K562 (cell line): ENCODE results near the gene SPTSSA. TPM values are rescaled to one million over a fixed set of nuclear protein-coding genes. Genes with fewer than 3 reads are reported as not detected.
A peak's percentile ranks its signal among the peaks of the same experiment; 100 is the strongest.

Experiments used
- ESRRB ChIP-seq: fragments of 250-450 bp; sonication (Bioruptor Pico); IDR thresholded peaks from 2 replicates; pipeline ENCODE4 v1.5.0; 2020; ENCODE audit warnings: mild to moderate bottlenecking, moderate library complexity, borderline replicate concordance
- HMG20B ChIP-seq: fragments of 250-450 bp; sonication (Bioruptor Pico); IDR thresholded peaks from 2 replicates; pipeline ENCODE4 v1.5.0; 2021; ENCODE audit warnings: mild to moderate bottlenecking
- HNRNPUL1 ChIP-seq: fragments of 200-400 bp; formaldehyde crosslinking; IDR thresholded peaks from 2 replicates; pipeline ENCODE4 v1.6.1; 2017; ENCODE audit warnings: low read length
- MEIS2 ChIP-seq: fragments of 450-650 bp; IDR thresholded peaks from 2 replicates; pipeline ENCODE4 v1.6.1; 2014; ENCODE audit warnings: mild to moderate bottlenecking; ENCODE audit not compliant: partially characterized antibody
- RAD51 ChIP-seq: fragments of 450-650 bp; IDR thresholded peaks from 2 replicates; pipeline ENCODE4 v1.7.1; 2016; ENCODE audit warnings: low read depth, mild to moderate bottlenecking, borderline replicate concordance
- RFX1 ChIP-seq: fragments of 450-650 bp; IDR thresholded peaks from 2 replicates; pipeline ENCODE4 v1.6.1; 2016; ENCODE audit warnings: mild to moderate bottlenecking, moderate library complexity
- TCF7 ChIP-seq: sonication (generic); IDR thresholded peaks from 2 replicates; pipeline ENCODE4 v1.6.1; 2016; ENCODE audit warnings: antibody characterized with exemption, borderline replicate concordance
- ZC3H8 ChIP-seq: fragments of 450-650 bp; IDR thresholded peaks from 2 replicates; pipeline ENCODE4 v1.6.1; 2017
- ZEB2 ChIP-seq: fragments of 450-650 bp; IDR thresholded peaks from 2 replicates; pipeline ENCODE4 v1.6.1; 2016
- ZNF384 ChIP-seq: IDR thresholded peaks from 2 replicates; pipeline ENCODE4 v1.6.1; 2012; ENCODE audit warnings: low read depth, low read length, improper control_type of control experiment
- polyA plus RNA-seq, 8 experiments: library from polyadenylated mRNA; depleted of rRNA in 4 of 8; stranded (reverse) in 5 of 8; unstranded in 3 of 8; fragments of >200 nt; fragmentation: Nextera tagmentation in 2 of 8; fragmentation: Illumina TruSeq in 1 of 8; extraction: Ambion mirVana in 2 of 8; extraction: Trizol in 1 of 8; gene quantifications; 2 replicates each; pipeline versions ENCODE4 v1.2.1 to v1.2.3, GENCODE V29; 2011 to 2014; ENCODE audit warnings: inconsistent platforms in 1 of 8, missing spikeins in 1 of 8
- total RNA-seq, 7 experiments: library from RNA; depleted of rRNA in 6 of 7; stranded (reverse); fragments of >200 nt in 6 of 7; fragmentation: Illumina TruSeq in 2 of 7; extraction: Trizol in 2 of 7; gene quantifications; 2 replicates each; pipeline versions ENCODE4 v1.2.1 to v1.2.3, GENCODE V29; 2011 to 2021; ENCODE audit warnings: low replicate concordance in 1 of 7
- TF ChIP-seq, protein P1 (sequence below): fragments of 250-450 bp; sonication (Bioruptor Pico); IDR thresholded peaks from 2 replicates; pipeline ENCODE4 v1.5.0; 2020; ENCODE audit warnings: mild to moderate bottlenecking, borderline replicate concordance
- TF ChIP-seq, protein P2 (sequence below), 2 experiments: fragments of 450-650 bp; IDR thresholded peaks; 2 replicates each; pipeline ENCODE4 v1.6.1; 2016; ENCODE audit warnings: mild to moderate bottlenecking in 2 of 2, borderline replicate concordance in 1 of 2, low read depth in 1 of 2, moderate library complexity in 1 of 2
- TF ChIP-seq, protein P3 (sequence below), 2 experiments: fragments of 450-650 bp in 1 of 2; sonication (generic) in 1 of 2; formaldehyde crosslinking in 1 of 2; IDR thresholded peaks in 1 of 2; conservative IDR thresholded peaks in 1 of 2; 2 replicates each; pipeline versions ENCODE4 v1.6.1 to v1.8.1; 2016 to 2023; ENCODE audit warnings: mild to moderate bottlenecking in 2 of 2, moderate library complexity in 2 of 2, inconsistent platforms in 1 of 2, missing genetic modification reagents in 1 of 2
- TF ChIP-seq, protein P4 (sequence below): fragments of 450-650 bp; IDR thresholded peaks from 2 replicates; pipeline ENCODE4 v1.6.1; 2017; ENCODE audit warnings: antibody characterized with exemption

SPTSSA gene
- total and polyA plus RNA-seq, 9 of the 15 experiments (the other 6 are each of a cell fraction or from before 2014, with no cell fraction given): 6.8 to 35.7 (median 22.0) TPM

DNA sequence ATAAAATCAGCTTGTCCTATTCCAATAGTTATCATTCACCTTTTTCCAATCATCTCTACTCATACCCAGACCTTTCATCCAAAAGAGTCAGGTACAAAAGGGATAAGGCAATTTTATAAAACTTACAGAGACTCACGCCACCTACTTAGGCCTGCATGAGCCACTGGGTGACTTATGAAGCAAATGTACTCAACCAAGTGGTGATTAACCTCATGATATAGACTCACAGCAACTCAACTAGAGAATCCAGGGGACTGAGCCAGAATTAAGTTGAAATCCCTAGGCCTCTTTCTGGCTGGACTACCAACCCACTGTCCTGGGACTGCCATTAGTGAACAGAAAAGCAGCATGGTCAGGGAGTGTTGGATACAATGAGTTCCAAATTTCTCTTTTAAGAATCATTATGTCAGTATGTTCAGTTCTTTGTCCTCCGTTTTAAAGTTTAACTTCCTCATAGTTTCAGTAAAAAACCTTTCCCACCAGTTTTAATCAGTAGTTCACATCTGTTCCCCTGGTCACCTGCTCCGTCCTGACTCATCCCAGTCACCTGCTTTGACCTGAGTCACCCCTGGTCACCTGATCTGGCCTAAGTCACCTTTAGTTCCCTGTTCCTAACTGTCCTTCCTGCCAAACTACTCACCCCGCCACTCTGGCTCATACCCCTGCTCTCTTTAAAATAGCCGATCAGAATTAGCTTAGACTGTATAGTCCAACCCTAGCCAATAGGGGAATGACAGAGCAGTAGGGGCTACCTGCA is 36.8 kb downstream of the SPTSSA start (continued):
- TF ChIP-seq, protein P1, sequence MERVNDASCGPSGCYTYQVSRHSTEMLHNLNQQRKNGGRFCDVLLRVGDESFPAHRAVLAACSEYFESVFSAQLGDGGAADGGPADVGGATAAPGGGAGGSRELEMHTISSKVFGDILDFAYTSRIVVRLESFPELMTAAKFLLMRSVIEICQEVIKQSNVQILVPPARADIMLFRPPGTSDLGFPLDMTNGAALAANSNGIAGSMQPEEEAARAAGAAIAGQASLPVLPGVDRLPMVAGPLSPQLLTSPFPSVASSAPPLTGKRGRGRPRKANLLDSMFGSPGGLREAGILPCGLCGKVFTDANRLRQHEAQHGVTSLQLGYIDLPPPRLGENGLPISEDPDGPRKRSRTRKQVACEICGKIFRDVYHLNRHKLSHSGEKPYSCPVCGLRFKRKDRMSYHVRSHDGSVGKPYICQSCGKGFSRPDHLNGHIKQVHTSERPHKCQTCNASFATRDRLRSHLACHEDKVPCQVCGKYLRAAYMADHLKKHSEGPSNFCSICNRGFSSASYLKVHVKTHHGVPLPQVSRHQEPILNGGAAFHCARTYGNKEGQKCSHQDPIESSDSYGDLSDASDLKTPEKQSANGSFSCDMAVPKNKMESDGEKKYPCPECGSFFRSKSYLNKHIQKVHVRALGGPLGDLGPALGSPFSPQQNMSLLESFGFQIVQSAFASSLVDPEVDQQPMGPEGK (CRISPR knock-in tag): no peak
- TF ChIP-seq HNRNPUL1 (no peak), ESRRB (CRISPR knock-in tag) (no peak), RAD51 (0 out of 2 replicates have a peak, but pooled peaks have one; percentile 36), TCF7 (no peak), MEIS2 (no peak), ZNF384 (no peak), ZC3H8 (no peak), HMG20B (no peak), ZEB2 (peak; percentile 89), RFX1 (no peak)
- TF ChIP-seq, protein P2, sequence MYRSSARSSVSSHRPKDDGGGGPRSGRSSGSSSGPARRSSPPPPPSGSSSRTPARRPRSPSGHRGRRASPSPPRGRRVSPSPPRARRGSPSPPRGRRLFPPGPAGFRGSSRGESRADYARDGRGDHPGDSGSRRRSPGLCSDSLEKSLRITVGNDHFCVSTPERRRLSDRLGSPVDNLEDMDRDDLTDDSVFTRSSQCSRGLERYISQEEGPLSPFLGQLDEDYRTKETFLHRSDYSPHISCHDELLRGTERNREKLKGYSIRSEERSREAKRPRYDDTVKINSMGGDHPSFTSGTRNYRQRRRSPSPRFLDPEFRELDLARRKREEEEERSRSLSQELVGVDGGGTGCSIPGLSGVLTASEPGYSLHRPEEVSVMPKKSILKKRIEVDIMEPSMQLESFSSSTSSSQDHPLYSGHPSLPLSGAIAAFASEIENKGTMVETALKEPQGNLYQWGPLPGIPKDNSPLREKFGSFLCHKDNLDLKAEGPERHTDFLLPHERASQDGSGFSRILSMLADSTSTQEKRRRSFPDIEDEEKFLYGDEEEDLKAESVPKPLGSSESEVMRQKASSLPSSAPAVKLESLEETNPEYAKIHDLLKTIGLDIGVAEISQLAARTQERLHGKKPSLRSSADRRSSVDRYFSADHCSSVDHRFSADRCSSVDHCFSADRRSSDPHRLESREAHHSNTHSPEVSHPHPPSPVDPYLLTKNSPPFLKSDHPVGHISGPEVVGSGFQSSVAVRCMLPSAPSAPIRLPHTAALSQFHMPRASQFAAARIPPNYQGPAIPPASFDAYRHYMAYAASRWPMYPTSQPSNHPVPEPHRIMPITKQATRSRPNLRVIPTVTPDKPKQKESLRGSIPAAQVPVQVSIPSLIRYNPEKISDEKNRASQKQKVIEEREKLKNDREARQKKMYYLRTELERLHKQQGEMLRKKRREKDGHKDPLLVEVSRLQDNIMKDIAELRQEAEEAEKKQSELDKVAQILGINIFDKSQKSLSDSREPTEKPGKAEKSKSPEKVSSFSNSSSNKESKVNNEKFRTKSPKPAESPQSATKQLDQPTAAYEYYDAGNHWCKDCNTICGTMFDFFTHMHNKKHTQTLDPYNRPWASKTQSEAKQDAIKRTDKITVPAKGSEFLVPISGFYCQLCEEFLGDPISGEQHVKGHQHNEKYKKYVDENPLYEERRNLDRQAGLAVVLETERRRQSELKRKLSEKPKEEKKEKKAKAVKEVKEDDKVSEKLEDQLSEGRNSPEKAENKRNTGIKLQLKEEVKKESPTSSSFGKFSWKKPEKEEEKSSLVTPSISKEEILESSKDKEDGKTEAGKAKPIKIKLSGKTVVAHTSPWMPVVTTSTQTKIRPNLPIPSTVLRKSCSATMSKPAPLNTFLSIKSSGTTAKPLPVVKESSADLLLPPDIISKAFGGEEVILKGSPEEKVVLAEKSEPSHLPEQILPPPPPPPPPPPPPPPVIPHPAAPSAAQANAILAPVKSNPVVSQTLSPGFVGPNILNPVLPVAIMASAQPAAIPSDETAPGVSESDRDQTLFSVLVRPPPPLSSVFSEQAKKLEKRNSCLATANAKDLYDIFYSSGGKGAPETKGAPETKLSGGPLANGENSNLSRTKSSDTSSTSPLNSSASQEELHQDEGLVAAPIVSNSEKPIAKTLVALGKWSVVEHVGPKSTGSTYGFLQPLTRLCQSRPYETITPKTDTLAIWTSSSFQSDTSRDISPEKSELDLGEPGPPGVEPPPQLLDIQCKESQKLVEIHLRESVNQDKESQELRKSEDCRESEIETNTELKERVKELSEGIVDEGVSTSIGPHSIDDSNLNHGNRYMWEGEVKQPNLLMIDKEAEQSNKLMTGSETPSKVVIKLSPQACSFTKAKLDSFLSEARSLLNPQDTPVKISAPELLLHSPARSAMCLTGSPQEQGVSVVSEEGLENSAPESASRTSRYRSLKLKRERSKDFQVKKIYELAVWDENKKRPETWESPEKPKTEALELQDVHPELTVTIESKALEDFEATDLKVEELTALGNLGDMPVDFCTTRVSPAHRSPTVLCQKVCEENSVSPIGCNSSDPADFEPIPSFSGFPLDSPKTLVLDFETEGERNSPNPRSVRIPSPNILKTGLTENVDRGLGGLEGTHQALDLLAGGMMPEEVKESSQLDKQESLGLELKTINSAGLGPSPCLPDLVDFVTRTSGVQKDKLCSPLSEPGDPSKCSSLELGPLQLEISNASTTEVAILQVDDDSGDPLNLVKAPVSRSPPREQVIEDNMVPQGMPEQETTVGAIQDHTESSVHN (IDR thresholded peaks at IDR 0.05; ENCODE audit: borderline replicate concordance in 1 of 2, low read depth in 1 of 2): peak in 1 of 2 experiments; percentile 53; a peak in 1 of 4 replicates
- TF ChIP-seq, protein P3, sequence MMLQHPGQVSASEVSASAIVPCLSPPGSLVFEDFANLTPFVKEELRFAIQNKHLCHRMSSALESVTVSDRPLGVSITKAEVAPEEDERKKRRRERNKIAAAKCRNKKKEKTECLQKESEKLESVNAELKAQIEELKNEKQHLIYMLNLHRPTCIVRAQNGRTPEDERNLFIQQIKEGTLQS (IDR thresholded peaks at IDR 0.05): peak; percentile 83
- TF ChIP-seq, protein P3 (CRISPR knock-in tag; conservative IDR thresholded peaks at IDR 0.05): peak; percentile 63; the same call in 1 of the 2 replicates
- TF ChIP-seq, protein P4, sequence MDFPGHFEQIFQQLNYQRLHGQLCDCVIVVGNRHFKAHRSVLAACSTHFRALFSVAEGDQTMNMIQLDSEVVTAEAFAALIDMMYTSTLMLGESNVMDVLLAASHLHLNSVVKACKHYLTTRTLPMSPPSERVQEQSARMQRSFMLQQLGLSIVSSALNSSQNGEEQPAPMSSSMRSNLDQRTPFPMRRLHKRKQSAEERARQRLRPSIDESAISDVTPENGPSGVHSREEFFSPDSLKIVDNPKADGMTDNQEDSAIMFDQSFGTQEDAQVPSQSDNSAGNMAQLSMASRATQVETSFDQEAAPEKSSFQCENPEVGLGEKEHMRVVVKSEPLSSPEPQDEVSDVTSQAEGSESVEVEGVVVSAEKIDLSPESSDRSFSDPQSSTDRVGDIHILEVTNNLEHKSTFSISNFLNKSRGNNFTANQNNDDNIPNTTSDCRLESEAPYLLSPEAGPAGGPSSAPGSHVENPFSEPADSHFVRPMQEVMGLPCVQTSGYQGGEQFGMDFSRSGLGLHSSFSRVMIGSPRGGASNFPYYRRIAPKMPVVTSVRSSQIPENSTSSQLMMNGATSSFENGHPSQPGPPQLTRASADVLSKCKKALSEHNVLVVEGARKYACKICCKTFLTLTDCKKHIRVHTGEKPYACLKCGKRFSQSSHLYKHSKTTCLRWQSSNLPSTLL: no peak
